IMR-90 (cell line): Measurements from ENCODE around the gene LDHA. TPM values are rescaled to one million over a fixed set of nuclear protein-coding genes. Genes with fewer than 3 reads are reported as not detected.

Experiments used
- ATAC-seq: fragments of 200-7000 bp; cut with Tn5 transposase; 2 replicates; pipeline ENCODE4 v1.9.1; 2020; ENCODE audit warnings: low read depth, mild to moderate bottlenecking, moderate library complexity
- BruUV-seq: library from RNA; stranded (reverse); fragments of 400-500 nt; replicated peaks from 2 replicates; lab custom pipeline; 2021; lab: Mats Ljungman, UMichigan
- CTCF ChIA-PET: fragments of 300-600 bp; formaldehyde crosslinking; extraction: SDS; loops from one replicate; lab custom pipeline; 2021; ENCODE audit warnings: antibody characterized with exemption; lab: Yijun Ruan, JAX
- POLR2A ChIA-PET: fragments of 300-600 bp; sonication (Branson Sonifier 250); formaldehyde crosslinking; loops from one replicate; lab custom pipeline; 2022; ENCODE audit warnings: antibody characterized with exemption; ENCODE audit not compliant: unreplicated experiment; lab: Charles Lee
- DNase-seq: peaks from one replicate; pipeline ENCODE4 v3.0.0; 2013
- H2AFZ ChIP-seq: replicated peaks from 2 replicates; pipeline ENCODE3; 2013; ENCODE audit warnings: low read length, mild to moderate bottlenecking; ENCODE audit not compliant: poor library complexity
- H2AK5ac ChIP-seq: 2 replicates; pipeline ENCODE4 v1.6.1; 2013; ENCODE audit warnings: low read depth, low read length, inconsistent platforms
- H2AK9ac ChIP-seq: replicated peaks from 2 replicates; pipeline ENCODE3; 2013; ENCODE audit warnings: mild to moderate bottlenecking, low read depth, low read length, moderate library complexity; ENCODE audit not compliant: poor library complexity
- H2BK120ac ChIP-seq: 2 replicates; pipeline ENCODE4 v1.6.1; 2013; ENCODE audit warnings: low read depth, low read length, inconsistent platforms
- H2BK15ac ChIP-seq: 3 replicates; pipeline ENCODE4 v1.6.1; 2013; ENCODE audit warnings: low read depth, low read length, inconsistent platforms
- H2BK20ac ChIP-seq: 2 replicates; pipeline ENCODE4 v1.6.1; 2013; ENCODE audit warnings: low read depth, mild to moderate bottlenecking, inconsistent platforms, low read length, moderate library complexity
- H2BK5ac ChIP-seq: 2 replicates; pipeline ENCODE4 v1.6.1; 2013; ENCODE audit warnings: mild to moderate bottlenecking, low read depth, low read length, inconsistent platforms; ENCODE audit not compliant: poor library complexity, severe bottlenecking
- H3K14ac ChIP-seq: replicated peaks from 2 replicates; pipeline ENCODE4 v1.6.1; 2013; ENCODE audit warnings: low read depth, low read length, inconsistent platforms
- H3K18ac ChIP-seq: 2 replicates; pipeline ENCODE4 v1.6.1; 2013; ENCODE audit warnings: low read depth, low read length, control low read depth
- H3K23ac ChIP-seq: 2 replicates; pipeline ENCODE4 v1.6.1; 2013; ENCODE audit warnings: low read depth, low read length, inconsistent platforms
- H3K27ac ChIP-seq: 2 replicates; pipeline ENCODE4 v1.5.1; 2013; ENCODE audit warnings: mild to moderate bottlenecking, control low read depth, low read length; ENCODE audit not compliant: insufficient read depth
- H3K27me3 ChIP-seq: 2 replicates; pipeline ENCODE4 v1.6.1; 2013; ENCODE audit warnings: low read length; ENCODE audit not compliant: control insufficient read depth, insufficient read depth
- H3K36me3 ChIP-seq: 2 replicates; pipeline ENCODE4 v1.6.1; 2013; ENCODE audit warnings: low read length, mixed read lengths; ENCODE audit not compliant: control insufficient read depth, insufficient read depth
- H3K4ac ChIP-seq: 2 replicates; pipeline ENCODE4 v1.6.1; 2013; ENCODE audit warnings: low read depth, low read length, inconsistent platforms
- H3K4me1 ChIP-seq: 2 replicates; pipeline ENCODE4 v1.6.1; 2013; ENCODE audit warnings: low read length, mixed read lengths; ENCODE audit not compliant: control insufficient read depth, insufficient read depth
- H3K4me2 ChIP-seq: 2 replicates; pipeline ENCODE4 v1.6.1; 2013; ENCODE audit warnings: low read depth, mild to moderate bottlenecking, control low read depth, low read length, moderate library complexity
- H3K4me3 ChIP-seq: 2 replicates; pipeline ENCODE4 v1.5.1; 2013; ENCODE audit warnings: low read depth, mild to moderate bottlenecking, control low read depth, low read length, moderate library complexity; ENCODE audit not compliant: insufficient read depth
- H3K56ac ChIP-seq: 2 replicates; pipeline ENCODE4 v1.6.1; 2013; ENCODE audit warnings: low read length, inconsistent platforms; ENCODE audit not compliant: insufficient read depth; ENCODE audit errors: extremely low read depth
- H3K79me1 ChIP-seq, 2 experiments: 2 replicates each; pipeline ENCODE4 v1.6.1; 2013; ENCODE audit warnings: low read length in 2 of 2, inconsistent platforms in 1 of 2, low read depth in 1 of 2
- H3K9ac ChIP-seq: 2 replicates; pipeline ENCODE4 v1.6.1; 2013; ENCODE audit warnings: low read depth, low read length, control low read depth
- H3K9me1 ChIP-seq: 2 replicates; pipeline ENCODE4 v1.6.1; 2013; ENCODE audit warnings: low read length, inconsistent platforms; ENCODE audit not compliant: insufficient read depth
- H3K9me3 ChIP-seq: 2 replicates; pipeline ENCODE4 v1.6.1; 2013; ENCODE audit warnings: low read length; ENCODE audit not compliant: control insufficient read depth, insufficient read depth
- H4K20me1 ChIP-seq: 2 replicates; pipeline ENCODE4 v1.6.1; 2013; ENCODE audit warnings: low read length, inconsistent platforms; ENCODE audit not compliant: insufficient read depth
- H4K5ac ChIP-seq: 2 replicates; pipeline ENCODE4 v1.6.1; 2013; ENCODE audit warnings: mild to moderate bottlenecking, low read depth, low read length, control low read depth
- H4K8ac ChIP-seq, 2 experiments: 2 replicates each; pipeline ENCODE4 v1.6.1; 2013; ENCODE audit warnings: low read depth in 2 of 2, low read length in 2 of 2, control low read depth in 1 of 2, inconsistent platforms in 1 of 2
- H4K91ac ChIP-seq: 2 replicates; pipeline ENCODE4 v1.6.1; 2013; ENCODE audit warnings: low read depth, low read length, inconsistent platforms; ENCODE audit not compliant: insufficient read depth
- BHLHE40 ChIP-seq: fragments of 150-350 bp; IDR thresholded peaks from 2 replicates; pipeline ENCODE4 v1.6.1; 2016; ENCODE audit warnings: mild to moderate bottlenecking, low read depth, low read length
- ELK1 ChIP-seq: fragments of 150-350 bp; IDR thresholded peaks from 2 replicates; pipeline ENCODE4 v1.6.1; 2016; ENCODE audit warnings: low read depth, mild to moderate bottlenecking, low read length, moderate library complexity, borderline replicate concordance
- MAZ ChIP-seq: IDR thresholded peaks from 2 replicates; pipeline ENCODE4 v1.6.1; 2012; ENCODE audit warnings: low read depth, mild to moderate bottlenecking, low read length, improper control_type of control experiment, moderate library complexity, borderline replicate concordance
- RAD21 ChIP-seq: IDR thresholded peaks from 2 replicates; pipeline ENCODE4 v1.6.1; 2012; ENCODE audit warnings: low read length, improper control_type of control experiment
- WGBS, 2 experiments: methylation state at CpG; one replicate each; pipeline versions ENCODE4 v1.1.5 to v1.1.7; 2013; ENCODE audit warnings: missing lambda C conversion rate in 2 of 2; ENCODE audit not compliant: insufficient read length in 1 of 2; ENCODE audit errors: extremely low coverage in 2 of 2; 5-methylcytosine and 5-hydroxymethylcytosine counted together
- dilution Hi-C: fragments of 300-500 bp; cut with HindIII; formaldehyde crosslinking; loops from one replicate; pipeline ENCODE4 v1.14.3; 2018; ENCODE audit warnings: low sequenced_read_pairs; ENCODE audit not compliant: unreplicated experiment
- in situ Hi-C: fragments of 300-500 bp; cut with MboI; formaldehyde crosslinking; loops from 3 replicates; pipeline ENCODE4 v1.14.3; 2019; ENCODE audit warnings: low sequenced_read_pairs, inconsistent platforms, mixed read lengths
- intact Hi-C: fragments of 100-400 bp; cut with micrococcal nuclease; formaldehyde crosslinking; loops from 2 replicates; pipeline ENCODE4 v1.10.0; 2022
- polyA plus RNA-seq, 3 experiments: library from polyadenylated mRNA; depleted of rRNA; stranded (reverse); fragments of >200 nt; gene quantifications; 2 replicates each; pipeline ENCODE4 v1.2.3, GENCODE V29; 2012; ENCODE audit warnings: low replicate concordance in 1 of 3
- total RNA-seq: library from RNA; depleted of rRNA; stranded (reverse); fragments of >200 nt; gene quantifications from 2 replicates; pipeline ENCODE4 v1.2.3, GENCODE V29; 2012

The LDHA gene
- total and polyA plus RNA-seq, 2 of the 4 experiments (the other 2 are of a cell fraction): 1,735 to 1,813 TPM

- Histone ChIP-seq H4K5ac (no peak overlapping the region), H3K9me1 (no peaks in the 10 kb centered on the region), H4K8ac (no peak overlapping the region), H3K23ac (no peak overlapping the region), H3K18ac (no peak overlapping the region), H3K14ac (no peak overlapping the region), H3K79me1 (no peaks in the 10 kb centered on the region), H2BK15ac (no peak overlapping the region), H2BK20ac (no peak overlapping the region), H2BK5ac (no peak overlapping the region), H3K4me2 (no peak overlapping the region), H3K36me3 (no peaks in the 10 kb centered on the region), H3K4me3 (no peak overlapping the region), H3K9ac (no peak overlapping the region), H3K9me3 (no peaks in the 10 kb centered on the region), H3K27ac (no peak overlapping the region), H3K4me1 (no peaks in the 10 kb centered on the region), H2AK9ac (no peak overlapping the region), H4K20me1 (no peaks in the 10 kb centered on the region), H4K91ac (no peak overlapping the region), H2AK5ac (no peak overlapping the region), H2AFZ (no peak overlapping the region), H3K27me3 (no peaks in the 10 kb centered on the region), H2BK120ac (no peak overlapping the region), H3K56ac (no peak overlapping the region), H3K4ac (no peak overlapping the region)
- intact Hi-C loops (no loop called here), dilution Hi-C loops (no loop called here), in situ Hi-C loops (no loop called here)
- DNase-seq: no peak
- POLR2A ChIA-PET: no interaction called here
- 80% methylated on average over 1 of the region's 3 CpGs for WGBS, 2 experiments
- CTCF ChIA-PET: no interaction called here
- BruUV-seq: no TSS peak
- TF ChIP-seq BHLHE40 (no peak), MAZ (no peak), ELK1 (no peak), RAD21 (no peak)
- no peak for ATAC-seq
Observed at GRCh38 chr11:18416459-18416858, 22.1 kb downstream of the LDHA start.
